Medulla oblongata (tissue), 1 donor: ENCODE results near the gene NCSTN.

Source experiments
- DNase-seq: peaks from one replicate; pipeline ENCODE4 v3.0.0-alpha.2; 2015; ENCODE audit errors: extremely low spot score

NCSTN gene

GRCh38 chr1:160342953-160343869, at the start of gene NCSTN, which contains the start of gene COPA:
NCSTN (plus strand) TSS chr1:160343383; CDS start chr1:160343397, 14 bp downstream.
COPA (minus strand) TSS chr1:160343250; CDS start chr1:160343170, 80 bp downstream.
- peak; percentile 97 for DNase-seq

GRCh38 chr1:160296036-160296435, 47.1 kb upstream of the NCSTN start:
- DNase-seq = no peak

- no peak for DNase-seq
Measured at GRCh38 chr1:160300173-160300572, 43.0 kb upstream of the NCSTN start.

GRCh38 chr1:160307118-160307791, 35.9 kb upstream of the NCSTN start:
- DNase-seq = peak; percentile 30

- DNase-seq = no peak
Measured at GRCh38 chr1:160308451-160309184, 34.6 kb upstream of the NCSTN start.

- no peak for DNase-seq
Measured at GRCh38 chr1:160309185-160309557, 34.0 kb upstream of the NCSTN start.

- DNase-seq = no peak
Measured at GRCh38 chr1:160309571-160309970, 33.6 kb upstream of the NCSTN start.

- no peak for DNase-seq
Measured at GRCh38 chr1:160315359-160315758, 27.8 kb upstream of the NCSTN start.

GRCh38 chr1:160322831-160323230, 20.4 kb upstream of the NCSTN start:
- no peak for DNase-seq

- no peak for DNase-seq
Measured at GRCh38 chr1:160325252-160325651, 17.9 kb upstream of the NCSTN start.

GRCh38 chr1:160326418-160326817, 16.8 kb upstream of the NCSTN start:
- no peak for DNase-seq

- DNase-seq = peak; percentile 86
Measured at GRCh38 chr1:160328184-160328583, 15.0 kb upstream of the NCSTN start.

GRCh38 chr1:160330119-160330518, 13.1 kb upstream of the NCSTN start:
- DNase-seq = peak; percentile 32

GRCh38 chr1:160332516-160332915, 10.7 kb upstream of the NCSTN start:
- no peak for DNase-seq

GRCh38 chr1:160338580-160338979, 4.6 kb upstream of the NCSTN start:
- peak; percentile 25 for DNase-seq

GRCh38 chr1:160340146-160340545, 3.0 kb upstream of the NCSTN start:
- DNase-seq = no peak

- DNase-seq = no peak
Measured at GRCh38 chr1:160340866-160341265, 2.3 kb upstream of the NCSTN start.

- no peak for DNase-seq
Measured at GRCh38 chr1:160342526-160342925, 657 bp upstream of the NCSTN start.

GRCh38 chr1:160344241-160344640, 1.1 kb downstream of the NCSTN start:
- DNase-seq = no peak

GRCh38 chr1:160344936-160345335, 1.8 kb downstream of the NCSTN start:
- no peak for DNase-seq

- no peak for DNase-seq
Measured at GRCh38 chr1:160346463-160346862, 3.3 kb downstream of the NCSTN start.

- peak; percentile 63 for DNase-seq
Measured at GRCh38 chr1:160346958-160347357, 3.8 kb downstream of the NCSTN start.
